GM10248 (cell line): Measurements from ENCODE around the gene CREM.

Experiments used
- CTCF ChIA-PET: fragments of 300-600 bp; sonication (Branson Sonifier 250); formaldehyde crosslinking; extraction: SDS; loops from one replicate; lab custom pipeline; 2021; ENCODE audit warnings: antibody characterized with exemption; lab: Yijun Ruan, JAX
- POLR2A ChIA-PET: fragments of 350-650 bp; sonication (Branson Sonifier 250); formaldehyde crosslinking; extraction: SDS; loops from one replicate; lab custom pipeline; 2020; ENCODE audit warnings: antibody characterized with exemption; lab: Yijun Ruan, JAX
- DNase-seq: peaks from one replicate; pipeline ENCODE4 v3.0.0; 2012; ENCODE audit errors: extremely low spot score
- CTCF ChIP-seq: IDR thresholded peaks from 2 replicates; pipeline ENCODE4 v1.5.1; 2012; ENCODE audit warnings: mild to moderate bottlenecking, low read depth; ENCODE audit errors: extremely low read depth, missing control alignments, control extremely low read depth

CREM gene

DNA sequence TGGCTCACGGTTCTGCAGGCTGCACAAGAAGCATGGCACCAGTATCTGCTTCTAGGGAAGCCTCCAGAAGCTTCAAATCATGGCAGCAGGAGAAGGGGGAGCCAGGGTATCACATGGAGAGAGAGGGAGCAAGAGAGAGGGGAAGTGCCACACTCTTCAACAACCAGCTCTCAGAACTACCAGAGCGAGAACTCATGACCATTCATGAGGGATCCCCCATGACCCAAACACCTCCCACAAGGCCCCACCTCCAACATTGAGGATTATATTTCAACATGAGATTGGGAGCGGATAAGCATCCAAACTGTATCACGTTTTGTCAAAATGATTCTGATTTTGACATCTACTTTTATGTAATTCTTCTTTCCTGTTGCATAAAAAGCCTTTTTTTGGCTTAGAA is 38.5 kb downstream of the CREM start:
- no peak for DNase-seq
- ChIA-PET CTCF (interaction anchor here (1.4 to 3.9 kb wide), 3 partner anchors 9 to 31 kb away, joined by 5 to 18 read pairs (median 10); no protein-coding TSS in a partner anchor), POLR2A (no interaction called here)
- no peak for TF ChIP-seq CTCF

DNA sequence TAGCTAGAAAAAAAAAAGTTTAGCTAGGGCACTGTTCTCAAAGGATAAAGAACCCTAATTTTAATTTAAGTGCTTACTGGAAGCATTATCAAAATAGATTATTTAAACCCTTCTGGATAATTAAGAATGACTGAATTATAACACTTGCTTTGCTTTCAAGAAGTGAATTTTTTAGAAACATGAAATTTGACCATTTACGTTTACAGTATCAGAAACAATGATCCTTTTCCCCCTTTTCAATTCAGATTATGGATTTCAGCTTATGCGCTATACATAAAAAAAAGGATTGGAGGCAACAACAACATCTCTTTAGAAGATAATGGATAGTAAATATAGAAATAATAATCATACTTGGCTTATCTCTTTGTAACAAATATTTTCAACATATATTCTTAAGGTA is 39.2 kb downstream of the CREM start:
- CTCF ChIA-PET: interaction anchor here (0.9 to 2.5 kb wide), 2 partner anchors 12 to 30 kb away, joined by 3 to 10 read pairs; no protein-coding TSS in a partner anchor
- DNase-seq: no peak
- POLR2A ChIA-PET: no interaction called here
- TF ChIP-seq CTCF: no peak

GRCh38 chr10:35166607-35167006 is 40.0 kb downstream of the CREM start:
- ChIA-PET CTCF (interaction anchor here (0.8 to 2.5 kb wide), 6 partner anchors 8 to 30 kb away, joined by 3 to 10 read pairs (median 4); no protein-coding TSS in a partner anchor), POLR2A (no interaction called here)
- TF ChIP-seq CTCF: no peak
- DNase-seq: no peak

DNA sequence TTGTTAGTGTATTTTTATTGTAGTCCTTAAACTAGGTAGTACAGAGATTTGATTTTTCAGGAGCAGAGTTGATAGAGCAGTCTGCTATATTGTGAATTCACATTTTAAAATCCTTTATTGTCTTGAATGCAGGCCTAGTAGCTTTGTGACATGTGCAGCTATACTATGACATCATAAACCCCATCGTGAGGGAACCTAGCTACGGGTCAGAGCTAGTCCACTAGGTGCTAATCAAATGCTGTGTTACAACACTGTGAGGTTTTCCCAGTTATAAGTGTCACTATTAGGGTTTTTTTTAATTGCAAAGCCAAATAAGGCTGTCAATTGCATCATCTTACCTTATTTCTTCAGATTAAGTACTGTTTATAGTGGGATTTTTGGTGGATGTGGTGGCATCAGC is 40.7 kb downstream of the CREM start:
- CTCF ChIA-PET: interaction anchor here (0.8 to 1.5 kb wide), 5 partner anchors 9 to 29 kb away, joined by 3 to 8 read pairs (median 4); no protein-coding TSS in a partner anchor
- no peak for DNase-seq
- POLR2A ChIA-PET: no interaction called here
- TF ChIP-seq CTCF: no peak

- no peak for TF ChIP-seq CTCF
- ChIA-PET POLR2A (no interaction called here), CTCF (interaction anchor here (1.1 to 4.3 kb wide), 11 partner anchors 9 to 46 kb away, joined by 3 to 20 read pairs (median 6); partner anchors contain the start of gene CREM)
- no peak for DNase-seq
Measured at GRCh38 chr10:35172146-35172545, 45.5 kb downstream of the CREM start.

DNA sequence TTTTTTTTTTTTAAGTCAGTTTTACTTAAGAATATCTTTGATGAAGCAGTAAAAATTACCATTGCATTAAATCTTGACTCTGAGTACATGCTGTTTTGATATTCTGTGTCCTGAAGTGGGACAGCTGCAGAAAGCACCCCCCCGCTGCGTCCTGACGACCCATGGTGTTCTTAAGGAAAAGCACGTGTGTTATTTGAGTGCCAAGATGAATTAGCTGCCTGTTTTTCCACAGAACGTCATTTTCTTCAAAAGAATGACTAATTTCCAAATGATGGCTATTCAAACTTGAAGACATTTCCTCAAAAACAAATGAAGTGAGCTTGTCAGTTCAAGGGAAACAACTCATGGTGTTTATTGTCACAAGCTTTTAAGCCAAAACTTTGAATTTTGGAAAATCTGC is 45.9 kb downstream of the CREM start:
- CTCF ChIA-PET: interaction anchor here (0.7 to 4.3 kb wide), 12 partner anchors 9 to 52 kb away, joined by 3 to 20 read pairs (median 6); partner anchors contain the start of gene CREM
- DNase-seq: no peak
- no peak for TF ChIP-seq CTCF
- POLR2A ChIA-PET: no interaction called here

GRCh38 chr10:35178331-35178730 is 51.7 kb downstream of the CREM start:
- DNase-seq: no peak
- ChIA-PET CTCF (interaction anchor here (0.7 to 3.7 kb wide), 6 partner anchors 12 to 61 kb away, joined by 3 to 11 read pairs (median 3); no protein-coding TSS in a partner anchor), POLR2A (no interaction called here)
- TF ChIP-seq CTCF: no peak
